ENCODE data around the gene CLEC9A. TPM values are rescaled to one million over a fixed set of nuclear protein-coding genes. Genes with fewer than 3 reads are reported as not detected.

CLEC9A gene
- total RNA-seq, 1 donor from 2014 or later, result not detected

- TF ChIP-seq EZH2 (IDR thresholded peaks at IDR 0.05; ENCODE audit: insufficient read depth, low read length) (no peak), CTCF (IDR thresholded peaks at IDR 0.05; ENCODE audit: insufficient read depth, low read depth, low read length) (no peak)
- H3K4me3 Mint-ChIP-seq (ENCODE audit: unreplicated experiment), result no peak overlapping the region
Observed at GRCh38 chr12:10070380-10070779, 39.9 kb downstream of the CLEC9A start.

GRCh38 chr12:10072131-10072530 is 41.6 kb downstream of the CLEC9A start:
- no peak for DNase-seq (ENCODE audit: low read depth)
- no peaks in the 10 kb centered on the region for H4K20me1 ChIP-seq (ENCODE audit: insufficient read depth, low read length)
- no peak overlapping the region for H3K4me3 Mint-ChIP-seq (ENCODE audit: unreplicated experiment)
- no peak overlapping the region for H3K27ac ChIP-seq (ENCODE audit: low read depth, low read length)
- no peaks in the 10 kb centered on the region for H3K4me1 Mint-ChIP-seq (ENCODE audit: low read depth, unreplicated experiment)
- H3K79me2 ChIP-seq (ENCODE audit: insufficient read depth, low read length), result no peaks in the 10 kb centered on the region
- no peaks in the 10 kb centered on the region for H3K4me1 ChIP-seq (ENCODE audit: insufficient read depth, low read length)
- TF ChIP-seq EZH2 (IDR thresholded peaks at IDR 0.05; ENCODE audit: insufficient read depth, low read length), result no peak
- TF ChIP-seq CTCF (IDR thresholded peaks at IDR 0.05; ENCODE audit: insufficient read depth, low read depth, low read length), result no peak
- H3K36me3 ChIP-seq (ENCODE audit: insufficient read depth, low read length), result no peaks in the 10 kb centered on the region
- no peak overlapping the region for H3K27ac Mint-ChIP-seq (ENCODE audit: unreplicated experiment)
- no peak overlapping the region for H3K4me2 ChIP-seq (ENCODE audit: low read length)
- H3K9me3 Mint-ChIP-seq (ENCODE audit: unreplicated experiment), result no peaks in the 10 kb centered on the region
- H3K27me3 ChIP-seq (ENCODE audit: insufficient read depth, low read length), result no peaks in the 10 kb centered on the region
- H2AFZ ChIP-seq (ENCODE audit: low read depth, low read length), result no peak overlapping the region
- H3K9ac ChIP-seq (ENCODE audit: low read length), result no peak overlapping the region
- H3K4me3 ChIP-seq (ENCODE audit: insufficient read depth, low read depth, low read length), result no peak overlapping the region
- no peaks in the 10 kb centered on the region for H3K36me3 Mint-ChIP-seq (ENCODE audit: low read depth, unreplicated experiment)
- H3K9me3 ChIP-seq (ENCODE audit: insufficient read depth, low read depth, low read length), result no peaks in the 10 kb centered on the region
- no peak for FAIRE-seq
- H3K27me3 Mint-ChIP-seq (ENCODE audit: low read depth, unreplicated experiment), result no peaks in the 10 kb centered on the region

More at GRCh38 chr12:10070380-10070779, 39.9 kb downstream of the CLEC9A start:
- H3K36me3 Mint-ChIP-seq (ENCODE audit: low read depth, unreplicated experiment), result no peaks in the 10 kb centered on the region
- Histone ChIP-seq H2AFZ (ENCODE audit: low read depth, low read length) (no peak overlapping the region), H3K27me3 (ENCODE audit: insufficient read depth, low read length) (no peaks in the 10 kb centered on the region), H3K4me3 (ENCODE audit: insufficient read depth, low read depth, low read length) (no peak overlapping the region), H3K36me3 (ENCODE audit: insufficient read depth, low read length) (no peaks in the 10 kb centered on the region), H3K9me3 (ENCODE audit: insufficient read depth, low read depth, low read length) (no peaks in the 10 kb centered on the region), H3K9ac (ENCODE audit: low read length) (no peak overlapping the region), H4K20me1 (ENCODE audit: insufficient read depth, low read length) (no peaks in the 10 kb centered on the region), H3K4me2 (ENCODE audit: low read length) (no peak overlapping the region), H3K4me1 (ENCODE audit: insufficient read depth, low read length) (no peaks in the 10 kb centered on the region), H3K79me2 (ENCODE audit: insufficient read depth, low read length) (no peaks in the 10 kb centered on the region), H3K27ac (ENCODE audit: low read depth, low read length) (no peak overlapping the region)
- no peaks in the 10 kb centered on the region for H3K27me3 Mint-ChIP-seq (ENCODE audit: low read depth, unreplicated experiment)
- no peak for FAIRE-seq
- no peaks in the 10 kb centered on the region for H3K9me3 Mint-ChIP-seq (ENCODE audit: unreplicated experiment)
- H3K4me1 Mint-ChIP-seq (ENCODE audit: low read depth, unreplicated experiment), result no peaks in the 10 kb centered on the region
- H3K27ac Mint-ChIP-seq (ENCODE audit: unreplicated experiment), result no peak overlapping the region
- DNase-seq (ENCODE audit: low read depth), result no peak

GRCh38 chr12:10073261-10073660 is 42.8 kb downstream of the CLEC9A start:
- no peak overlapping the region for H3K4me2 ChIP-seq (ENCODE audit: low read length)
- TF ChIP-seq EZH2 (IDR thresholded peaks at IDR 0.05; ENCODE audit: insufficient read depth, low read length), result no peak
- TF ChIP-seq CTCF (IDR thresholded peaks at IDR 0.05; ENCODE audit: insufficient read depth, low read depth, low read length), result no peak
- Mint-ChIP-seq H3K36me3 (ENCODE audit: low read depth, unreplicated experiment) (no peaks in the 10 kb centered on the region), H3K4me1 (ENCODE audit: low read depth, unreplicated experiment) (no peaks in the 10 kb centered on the region), H3K27ac (ENCODE audit: unreplicated experiment) (no peak overlapping the region), H3K27me3 (ENCODE audit: low read depth, unreplicated experiment) (no peaks in the 10 kb centered on the region), H3K4me3 (ENCODE audit: unreplicated experiment) (no peak overlapping the region), H3K9me3 (ENCODE audit: unreplicated experiment) (no peaks in the 10 kb centered on the region)
- no peak overlapping the region for H3K27ac ChIP-seq (ENCODE audit: low read depth, low read length)
- H3K9me3 ChIP-seq (ENCODE audit: insufficient read depth, low read depth, low read length), result no peaks in the 10 kb centered on the region
- DNase-seq (ENCODE audit: low read depth) (no peak), FAIRE-seq (no peak)
- H3K36me3 ChIP-seq (ENCODE audit: insufficient read depth, low read length), result no peaks in the 10 kb centered on the region
- H3K4me1 ChIP-seq (ENCODE audit: insufficient read depth, low read length), result no peaks in the 10 kb centered on the region
- H2AFZ ChIP-seq (ENCODE audit: low read depth, low read length), result no peak overlapping the region
- no peak overlapping the region for H3K4me3 ChIP-seq (ENCODE audit: insufficient read depth, low read depth, low read length)
- no peak overlapping the region for H3K9ac ChIP-seq (ENCODE audit: low read length)
- no peaks in the 10 kb centered on the region for H3K79me2 ChIP-seq (ENCODE audit: insufficient read depth, low read length)
- no peaks in the 10 kb centered on the region for H4K20me1 ChIP-seq (ENCODE audit: insufficient read depth, low read length)
- no peaks in the 10 kb centered on the region for H3K27me3 ChIP-seq (ENCODE audit: insufficient read depth, low read length)

Measured in astrocyte (in vitro differentiated cells and primary cell).